ENCODE measurements around the gene ANKZF1. TPM values are rescaled to one million over a fixed set of nuclear protein-coding genes. Genes with fewer than 3 reads are reported as not detected.
"Not testable (repeated sequence)": the region's sequence is repeated elsewhere in the genome, so short reads cannot be mapped to it uniquely, and the experiment has no call there.

Gene ANKZF1
- total and polyA plus RNA-seq, 2 experiments from 2014 or later, result 27.8 to 31.5 TPM

DNA sequence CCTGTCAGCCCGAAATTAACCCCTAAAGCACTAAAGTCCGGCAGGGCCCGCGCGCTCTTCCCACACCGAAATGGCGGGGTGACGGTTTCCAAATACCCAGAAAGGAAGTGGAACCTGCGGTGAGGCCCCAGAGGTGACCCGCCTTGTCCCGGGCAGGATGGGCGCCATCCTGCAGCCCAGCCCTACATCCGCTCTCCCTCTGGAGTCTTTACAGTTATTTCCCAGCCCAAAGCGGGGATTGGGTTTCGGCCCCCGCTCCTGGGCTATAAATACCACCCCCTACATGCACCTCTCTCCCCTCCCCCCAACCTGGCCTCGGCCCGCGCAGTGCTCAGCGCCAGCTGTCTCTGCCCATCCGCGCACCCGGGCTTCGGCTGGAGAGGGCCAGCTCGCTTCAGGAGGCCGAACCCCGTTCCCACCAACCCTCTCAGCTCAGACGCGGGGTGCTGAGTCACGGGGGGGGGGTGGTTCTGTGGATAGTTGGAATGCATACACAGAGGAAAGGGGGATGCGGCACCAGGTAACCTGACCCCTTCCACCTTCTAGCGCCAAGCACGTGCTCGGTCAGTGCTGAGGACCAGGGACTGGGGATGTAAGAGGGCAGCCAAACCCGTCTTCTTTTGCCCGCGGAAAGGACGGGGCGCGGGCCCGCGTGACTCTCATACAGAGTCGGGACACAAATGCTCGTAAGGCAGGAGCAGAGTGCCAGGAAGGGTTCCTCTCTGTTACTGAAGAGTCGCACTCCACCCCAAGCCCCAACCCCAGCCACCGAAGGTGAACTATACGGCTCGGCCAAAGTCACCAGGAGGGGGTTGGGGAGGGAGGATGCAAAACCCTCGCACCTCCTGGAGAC, 23.5 kb downstream of the ANKZF1 start, which contains the start of gene TUBA4B:
TUBA4B (plus strand) TSS at position 344 of the 853 bp plus-strand sequence; CDS start at position 509, 165 bp downstream.
- Histone ChIP-seq H3K27me3 (replicated peaks; ENCODE audit: insufficient read depth) (no peaks in the 10 kb centered on the region; the same call in 1 of the 2 replicates), H3K36me3 (ENCODE audit: low read depth) (no peaks in the 10 kb centered on the region), H3K4me3 (peak within 1 kb of the TSS; percentile 78), H3K4me2 (ENCODE audit: unreplicated experiment) (peak within 1 kb of the TSS; percentile 86), H3K9me3 (ENCODE audit: low read depth) (no peaks in the 10 kb centered on the region), H3K4me1 (ENCODE audit: insufficient read depth) (peaks cover 40% of the 10 kb centered on the region), H3K79me2 (ENCODE audit: insufficient read depth) (no peaks in the 10 kb centered on the region), H4K20me1 (ENCODE audit: insufficient read depth) (no peaks in the 10 kb centered on the region), H3K9ac (peak within 1 kb of the TSS; percentile 62), H2AFZ (peak within 1 kb of the TSS; percentile 76), H3K27ac (no peak within 1 kb of the TSS), H3K9me2 (ENCODE audit: insufficient read depth) (no peaks in the 10 kb centered on the region), H3F3A (ENCODE audit: insufficient read depth) (peaks cover 38% of the 10 kb centered on the region)
- peak; percentile 70 for DNase-seq
- WGBS, 2 experiments (ENCODE audit: low coverage in 1 of 2, low lambda C conversion rate in 2 of 2, missing lambda C conversion rate in 2 of 2), result 6 to 8% methylated on average over 42 to 49 of the region's 49 CpGs
- TF ChIP-seq EZH2phosphoT487 (IDR thresholded peaks at IDR 0.05; ENCODE audit: insufficient read depth, low read depth), result no peak
- no peak for TF ChIP-seq EZH2 (IDR thresholded peaks at IDR 0.05; ENCODE audit: insufficient read depth, poor library complexity, severe bottlenecking)
- in situ Hi-C loops (cut with MboI), result no loop called here

DNA sequence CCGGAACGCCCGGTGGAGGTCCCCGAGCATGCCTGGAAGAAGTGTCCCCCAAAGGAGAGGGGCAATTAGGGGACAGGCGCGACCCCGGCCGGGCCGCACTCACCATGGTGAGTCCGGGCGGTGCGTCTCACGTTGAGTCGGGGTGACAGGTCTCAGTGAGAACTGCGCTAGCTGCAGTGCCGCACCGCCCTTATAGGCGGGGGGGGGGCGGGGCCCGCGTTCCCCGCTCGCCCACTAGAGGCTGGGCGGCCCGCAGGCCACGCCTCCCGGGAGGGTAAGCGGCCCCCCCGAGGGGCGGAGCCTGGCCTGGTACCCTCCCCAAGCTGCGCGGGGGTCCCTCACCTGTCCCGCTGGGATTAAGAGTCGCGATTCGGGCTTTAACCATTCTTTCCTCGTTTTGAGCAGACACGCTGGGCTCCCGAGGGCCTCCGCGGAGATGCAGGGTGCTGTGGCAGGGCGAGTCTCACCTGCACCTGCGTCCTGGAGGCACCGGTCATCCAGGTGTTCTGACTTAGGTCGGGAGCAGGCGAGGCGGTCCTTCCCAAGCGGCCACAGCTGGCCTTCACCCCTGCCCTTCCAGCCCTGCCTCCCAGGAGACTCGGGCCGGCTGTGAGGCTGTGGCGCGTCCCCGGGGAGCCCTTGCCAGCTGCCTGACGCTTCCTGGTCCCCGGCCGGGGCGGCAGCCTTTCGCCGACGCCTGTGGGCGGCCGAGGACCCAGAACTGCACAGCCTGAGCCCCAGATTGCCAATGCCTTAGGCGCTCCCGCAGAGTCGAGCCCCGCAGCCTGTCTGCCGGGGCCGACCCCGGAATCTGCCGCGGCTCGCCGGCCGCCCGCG, 24.4 kb downstream of the ANKZF1 start, which contains the start of gene TUBA4A:
TUBA4A (minus strand) TSS at position 166 of the 837 bp plus-strand sequence; CDS start at position 106, 60 bp downstream.
- peak; percentile 83 for DNase-seq
- in situ Hi-C loops (cut with MboI), result no loop called here
- peaks cover 37% of the 10 kb centered on the region for H3K4me1 ChIP-seq (ENCODE audit: insufficient read depth)

DNA sequence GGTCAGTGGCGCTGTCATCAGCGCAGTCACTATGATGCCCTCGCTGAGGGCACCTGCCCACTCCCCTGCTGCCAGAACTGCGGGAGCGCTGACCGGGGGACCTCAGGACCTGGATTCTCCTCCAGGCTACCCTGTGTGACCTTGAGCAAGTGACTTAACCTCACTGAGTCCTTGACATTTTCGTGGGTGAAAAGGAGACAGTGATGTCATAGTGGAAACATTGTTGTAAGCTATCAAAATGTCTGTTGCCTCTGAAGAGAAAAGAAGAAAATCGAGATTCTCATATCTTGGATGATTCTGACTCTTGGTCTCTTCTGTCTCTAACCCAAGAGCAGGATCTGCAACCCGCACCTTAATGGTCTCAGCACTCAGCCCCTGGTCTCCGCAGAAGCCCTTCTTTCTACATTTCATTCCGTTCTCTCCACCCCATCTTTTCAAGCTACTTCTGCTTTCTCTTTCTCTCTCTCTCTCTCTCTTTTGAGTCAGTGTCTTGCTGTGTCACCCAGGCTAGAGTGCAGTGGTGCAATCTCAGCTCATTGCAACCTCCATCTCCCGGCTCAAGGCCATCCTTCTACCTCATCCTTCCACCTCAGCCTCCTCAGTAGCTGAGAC, 25.1 kb downstream of the ANKZF1 start:
- Histone ChIP-seq H3K9me2 (ENCODE audit: insufficient read depth) (no peaks in the 10 kb centered on the region), H4K20me1 (ENCODE audit: insufficient read depth) (no peaks in the 10 kb centered on the region), H3K4me3 (peak overlapping the region; percentile 78), H3K9me3 (ENCODE audit: low read depth) (no peaks in the 10 kb centered on the region), H3K27me3 (replicated peaks; ENCODE audit: insufficient read depth) (no peaks in the 10 kb centered on the region; the same call in 1 of the 2 replicates), H3K36me3 (ENCODE audit: low read depth) (no peaks in the 10 kb centered on the region), H3F3A (ENCODE audit: insufficient read depth) (peaks cover 24% of the 10 kb centered on the region), H3K9ac (peak overlapping the region; percentile 62), H3K4me1 (ENCODE audit: insufficient read depth) (peaks cover 29% of the 10 kb centered on the region), H3K79me2 (ENCODE audit: insufficient read depth) (no peaks in the 10 kb centered on the region), H3K27ac (no peak overlapping the region), H3K4me2 (ENCODE audit: unreplicated experiment) (peak overlapping the region; percentile 86), H2AFZ (peak overlapping the region; percentile 76)
- in situ Hi-C loops (cut with MboI), result no loop called here
- TF ChIP-seq EZH2 (IDR thresholded peaks at IDR 0.05; ENCODE audit: insufficient read depth, poor library complexity, severe bottlenecking) (no peak), EZH2phosphoT487 (IDR thresholded peaks at IDR 0.05; ENCODE audit: insufficient read depth, low read depth) (no peak)
- DNase-seq, result peak; percentile 66
- WGBS, 2 experiments (ENCODE audit: low coverage in 1 of 2, low lambda C conversion rate in 2 of 2, missing lambda C conversion rate in 2 of 2), result 14 to 17% methylated on average over 10 to 12 of the region's 12 CpGs

More for the DNA sequence above, 24.4 kb downstream of the ANKZF1 start, which contains the start of gene TUBA4A:
- H3K36me3 ChIP-seq (ENCODE audit: low read depth), result no peaks in the 10 kb centered on the region
- TF ChIP-seq EZH2 (IDR thresholded peaks at IDR 0.05; ENCODE audit: insufficient read depth, poor library complexity, severe bottlenecking), result no peak
- TF ChIP-seq EZH2phosphoT487 (IDR thresholded peaks at IDR 0.05; ENCODE audit: insufficient read depth, low read depth), result no peak
- peak within 1 kb of the TSS; percentile 86 for H3K4me2 ChIP-seq (ENCODE audit: unreplicated experiment)
- no peak within 1 kb of the TSS for H3K27ac ChIP-seq
- no peaks in the 10 kb centered on the region for H3K9me2 ChIP-seq (ENCODE audit: insufficient read depth)
- H3F3A ChIP-seq (ENCODE audit: insufficient read depth), result peaks cover 32% of the 10 kb centered on the region
- peak within 1 kb of the TSS; percentile 62 for H3K9ac ChIP-seq
- WGBS, 2 experiments (ENCODE audit: low coverage in 1 of 2, low lambda C conversion rate in 2 of 2, missing lambda C conversion rate in 2 of 2), result 1 to 3% methylated on average over 60 to 68 of the region's 76 CpGs
- H3K27me3 ChIP-seq (replicated peaks; ENCODE audit: insufficient read depth), result no peaks in the 10 kb centered on the region; the same call in 1 of the 2 replicates
- H2AFZ ChIP-seq, result peak within 1 kb of the TSS; percentile 76
- peak within 1 kb of the TSS; percentile 78 for H3K4me3 ChIP-seq
- no peaks in the 10 kb centered on the region for H3K79me2 ChIP-seq (ENCODE audit: insufficient read depth)
- H3K9me3 ChIP-seq (ENCODE audit: low read depth), result no peaks in the 10 kb centered on the region
- no peaks in the 10 kb centered on the region for H4K20me1 ChIP-seq (ENCODE audit: insufficient read depth)

DNA sequence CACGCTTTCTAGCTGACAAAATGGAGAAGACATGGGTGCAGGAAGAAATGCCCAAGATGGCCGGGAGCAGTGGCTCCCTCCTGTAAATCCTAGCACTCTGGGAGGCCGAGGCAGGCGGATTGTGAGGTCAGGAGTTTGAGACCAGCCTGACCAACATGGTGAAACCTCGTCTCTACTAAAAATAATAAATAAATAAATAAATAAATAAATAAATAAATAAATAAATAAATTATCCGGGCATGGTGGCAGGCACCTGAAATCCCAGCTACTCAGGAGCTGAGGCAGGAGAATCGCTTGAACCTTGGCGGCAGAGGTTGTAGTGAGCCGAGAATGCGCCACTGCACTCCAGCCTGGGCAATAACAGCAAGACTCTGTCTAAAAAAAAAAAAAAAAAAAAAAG, 29.3 kb downstream of the ANKZF1 start:
- H3K4me2 ChIP-seq (ENCODE audit: unreplicated experiment); H3K27ac ChIP-seq; H2AFZ ChIP-seq; H3K27me3 ChIP-seq (replicated peaks; ENCODE audit: insufficient read depth); H4K20me1 ChIP-seq (ENCODE audit: insufficient read depth); H3K36me3 ChIP-seq (ENCODE audit: low read depth); H3K9ac ChIP-seq; H3K9me3 ChIP-seq (ENCODE audit: low read depth); H3K79me2 ChIP-seq (ENCODE audit: insufficient read depth); H3K9me2 ChIP-seq (ENCODE audit: insufficient read depth); H3K4me1 ChIP-seq (ENCODE audit: insufficient read depth); H3K4me3 ChIP-seq; in situ Hi-C loops (cut with MboI); H3F3A ChIP-seq (ENCODE audit: insufficient read depth); DNase-seq: not testable (repeated sequence)
- WGBS, 2 experiments (ENCODE audit: low coverage in 1 of 2, low lambda C conversion rate in 2 of 2, missing lambda C conversion rate in 2 of 2), result 67 to 73% methylated on average over 10 of the region's 10 CpGs
